PFSK-1 (cell line): ENCODE data around the gene AIG1.

Source experiments
- FOXP2 ChIP-seq: optimal IDR thresholded peaks from 2 replicates; pipeline ENCODE3; 2011; ENCODE audit warnings: borderline replicate concordance, control low read depth, inconsistent platforms; ENCODE audit not compliant: insufficient read depth; ENCODE audit errors: extremely low read length, extremely low read depth
- POLR2AphosphoS5 ChIP-seq: IDR thresholded peaks from 2 replicates; pipeline ENCODE4 v1.6.1; 2012; ENCODE audit warnings: low read depth, mild to moderate bottlenecking, control low read depth, low read length, moderate library complexity
- REST ChIP-seq, 2 experiments: IDR thresholded peaks; 2 replicates each; pipeline versions ENCODE4 v1.6.1 to v1.8.0; 2011 to 2012; ENCODE audit warnings: low read depth in 2 of 2, low read length in 2 of 2, control low read depth in 1 of 2, inconsistent platforms in 1 of 2, mild to moderate bottlenecking in 1 of 2, moderate library complexity in 1 of 2; ENCODE audit not compliant: insufficient read depth in 1 of 2
- SIN3A ChIP-seq: IDR thresholded peaks from 2 replicates; pipeline ENCODE4 v1.6.1; 2012; ENCODE audit warnings: mild to moderate bottlenecking, low read length, moderate library complexity, borderline replicate concordance; ENCODE audit not compliant: insufficient read depth
- TAF1 ChIP-seq: IDR thresholded peaks from 2 replicates; pipeline ENCODE4 v1.6.1; 2012; ENCODE audit warnings: low read length, control low read depth, borderline replicate concordance; ENCODE audit not compliant: insufficient read depth

Gene AIG1

GRCh38 chr6:143141442-143141841 lies 80.8 kb downstream of the AIG1 start:
- TF ChIP-seq TAF1 (no peak), REST (IDR thresholded peaks at IDR 0.05; ENCODE audit: insufficient read depth in 1 of 2, low read depth in 2 of 2, low read length in 2 of 2) (no peak), POLR2AphosphoS5 (no peak), SIN3A (no peak), FOXP2 (no peak)

- no peak for TF ChIP-seq TAF1
- TF ChIP-seq FOXP2: no peak
- no peak for TF ChIP-seq REST (IDR thresholded peaks at IDR 0.05; ENCODE audit: insufficient read depth in 1 of 2, low read depth in 2 of 2, low read length in 2 of 2)
- no peak for TF ChIP-seq POLR2AphosphoS5
- TF ChIP-seq SIN3A: no peak
Measured at GRCh38 chr6:143146186-143146851, 85.6 kb downstream of the AIG1 start.

DNA sequence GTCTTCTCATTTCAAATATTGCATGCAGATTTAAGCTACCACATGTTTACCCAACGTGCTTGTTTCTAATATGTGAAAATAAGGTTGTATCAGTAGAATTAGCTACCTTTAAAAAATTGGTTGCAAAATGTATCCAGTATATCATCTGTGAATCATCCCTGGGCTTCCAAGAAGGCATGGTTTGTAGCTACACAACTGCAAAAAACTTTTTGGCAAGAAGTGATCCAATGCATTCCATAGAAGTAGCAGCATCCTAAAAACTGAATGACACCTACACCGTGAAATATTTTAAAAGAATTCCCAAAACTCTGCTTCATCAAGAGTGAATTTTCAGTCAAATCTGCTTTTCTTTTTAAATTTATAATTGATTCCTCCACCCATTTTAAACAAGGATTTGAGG lies 89.1 kb downstream of the AIG1 start:
- no peak for TF ChIP-seq FOXP2
- TF ChIP-seq POLR2AphosphoS5: no peak
- no peak for TF ChIP-seq TAF1
- TF ChIP-seq SIN3A: no peak
- no peak for TF ChIP-seq REST (IDR thresholded peaks at IDR 0.05; ENCODE audit: insufficient read depth in 1 of 2, low read depth in 2 of 2, low read length in 2 of 2)

GRCh38 chr6:143150281-143150680 lies 89.6 kb downstream of the AIG1 start:
- TF ChIP-seq REST (IDR thresholded peaks at IDR 0.05; ENCODE audit: insufficient read depth in 1 of 2, low read depth in 2 of 2, low read length in 2 of 2) (no peak), POLR2AphosphoS5 (no peak), FOXP2 (no peak), SIN3A (no peak), TAF1 (no peak)

DNA sequence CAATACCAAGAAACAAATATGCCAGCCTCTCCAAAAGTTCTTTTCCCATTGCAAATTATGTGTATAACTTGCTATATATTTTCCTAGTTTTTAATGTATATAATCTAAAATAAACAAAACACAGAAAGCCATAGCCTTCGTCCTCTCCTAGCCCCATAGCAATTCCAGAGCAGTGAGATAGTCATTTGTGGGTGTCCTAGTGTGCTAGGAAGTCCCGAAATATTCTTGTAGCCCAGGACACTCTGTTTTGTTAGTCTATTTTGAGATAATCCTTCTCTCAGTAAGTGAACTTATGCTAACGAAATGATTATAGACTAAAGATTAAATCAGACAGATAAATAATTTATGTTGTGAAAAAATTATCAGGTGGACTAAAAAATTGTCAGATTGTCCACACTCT lies 90.7 kb downstream of the AIG1 start:
- TF ChIP-seq SIN3A (no peak), FOXP2 (no peak), POLR2AphosphoS5 (no peak), TAF1 (no peak), REST (IDR thresholded peaks at IDR 0.05; ENCODE audit: insufficient read depth in 1 of 2, low read depth in 2 of 2, low read length in 2 of 2) (no peak)
